Caco-2 (cell line): ENCODE data around the gene CCDC144A. TPM values are rescaled to one million over a fixed set of nuclear protein-coding genes. Genes with fewer than 3 reads are reported as not detected.
A peak's percentile ranks its signal among the peaks of the same experiment; 100 is the strongest.

Source experiments
- BruUV-seq: library from RNA; stranded (reverse); fragments of 400-500 nt; replicated peaks from 2 replicates; lab custom pipeline; 2021; lab: Mats Ljungman, UMichigan
- CTCF ChIA-PET: fragments of 300-600 bp; sonication (Branson Sonifier 250); formaldehyde crosslinking; loops from one replicate; lab custom pipeline; 2022; ENCODE audit warnings: antibody characterized with exemption; lab: Charles Lee
- POLR2A ChIA-PET: fragments of 300-600 bp; sonication (Branson Sonifier 250); formaldehyde crosslinking; loops from one replicate; lab custom pipeline; 2022; ENCODE audit warnings: antibody characterized with exemption; lab: Charles Lee
- DNase-seq, 2 experiments: peaks; one replicate each; pipeline versions ENCODE4 v3.0.0 to v3.0.0-alpha.2; 2020 to 2022
- H3K27me3 ChIP-seq: replicated peaks from 2 replicates; pipeline ENCODE4 v1.6.0; 2011; ENCODE audit warnings: low read length; ENCODE audit not compliant: control insufficient read depth, insufficient read depth
- H3K36me3 ChIP-seq: 2 replicates; pipeline ENCODE4 v1.5.1; 2011; ENCODE audit warnings: low read length; ENCODE audit not compliant: control insufficient read depth, insufficient read depth
- H3K4me1 ChIP-seq: fragments of 250-450 bp; sonication (Bioruptor Pico); 2 replicates; pipeline ENCODE4 v1.5.1; 2020; ENCODE audit warnings: mild to moderate bottlenecking
- H3K4me3 ChIP-seq: 2 replicates; pipeline ENCODE4 v1.5.1; 2011; ENCODE audit warnings: low read depth, mild to moderate bottlenecking, control low read depth, low read length
- H3K9me3 ChIP-seq: fragments of 250-450 bp; sonication (Bioruptor Pico); 2 replicates; pipeline ENCODE4 v1.5.1; 2020; ENCODE audit warnings: mild to moderate bottlenecking, moderate library complexity
- H3K27ac Mint-ChIP-seq: one replicate; pipeline ENCODE4 v1.8.0; 2022; ENCODE audit warnings: mixed read lengths; ENCODE audit not compliant: unreplicated experiment
- H3K27me3 Mint-ChIP-seq: one replicate; pipeline ENCODE4 v1.8.0; 2022; ENCODE audit warnings: mixed read lengths; ENCODE audit not compliant: insufficient read depth, unreplicated experiment
- H3K36me3 Mint-ChIP-seq: one replicate; pipeline ENCODE4 v1.8.0; 2022; ENCODE audit warnings: mild to moderate bottlenecking, mixed read lengths; ENCODE audit not compliant: insufficient read depth, unreplicated experiment
- H3K4me1 Mint-ChIP-seq: one replicate; pipeline ENCODE4 v1.8.0; 2022; ENCODE audit warnings: low read depth, mixed read lengths; ENCODE audit not compliant: unreplicated experiment
- H3K4me3 Mint-ChIP-seq: one replicate; pipeline ENCODE4 v1.8.0; 2022; ENCODE audit warnings: mild to moderate bottlenecking, moderate library complexity, mixed read lengths; ENCODE audit not compliant: unreplicated experiment
- H3K9me3 Mint-ChIP-seq: one replicate; pipeline ENCODE4 v1.8.0; 2022; ENCODE audit warnings: mixed read lengths; ENCODE audit not compliant: unreplicated experiment
- intact Hi-C: fragments of 100-400 bp; cut with micrococcal nuclease; formaldehyde crosslinking; loops from one replicate; pipeline ENCODE4 v1.10.0; 2022; ENCODE audit not compliant: unreplicated experiment
- total RNA-seq: library from RNA; stranded (reverse); gene quantifications from 2 replicates; pipeline ENCODE4 v1.2.3, GENCODE V29; 2022
- TF ChIP-seq, protein P1 (sequence below), 2 experiments: fragments of 200-600 bp in 1 of 2; IDR thresholded peaks; 1 replicate in 1 of 2; 2 replicates in 1 of 2; pipeline versions ENCODE4 v1.5.1 to v1.8.0; 2011 to 2022; ENCODE audit warnings: antibody characterized with exemption in 1 of 2, control low read depth in 1 of 2, inconsistent platforms in 1 of 2, low read depth in 1 of 2, low read length in 1 of 2, mild to moderate bottlenecking in 1 of 2, moderate library complexity in 1 of 2; ENCODE audit not compliant: insufficient read depth in 1 of 2, severe bottlenecking in 1 of 2, unreplicated experiment in 1 of 2

CCDC144A gene
- total RNA-seq, 1 experiment from 2014 or later: 17.0 TPM

DNA sequence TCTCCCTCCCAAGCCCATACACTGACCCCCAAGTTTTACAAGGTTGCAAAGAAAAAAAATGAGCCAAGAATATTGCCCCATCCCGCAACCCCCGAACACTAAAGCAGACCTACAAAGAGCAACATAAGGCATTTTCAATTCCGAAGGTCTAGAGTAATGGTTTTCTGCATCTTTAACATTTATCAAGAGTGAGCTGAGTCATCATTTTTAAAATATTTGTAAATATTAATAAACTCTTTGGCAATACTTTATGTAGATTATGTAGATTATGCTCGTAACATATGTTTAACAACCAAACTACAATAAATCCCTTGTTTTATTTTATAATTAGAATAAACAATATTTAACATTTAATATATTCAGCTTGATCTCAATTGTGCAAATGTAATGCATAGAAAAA, 37.8 kb upstream of the CCDC144A start:
- Histone ChIP-seq H3K9me3 (no peaks in the 10 kb centered on the region), H3K4me1 (peaks cover 8% of the 10 kb centered on the region), H3K4me3 (no peak overlapping the region; the same call in 1 of the 2 replicates), H3K36me3 (peaks cover 2% of the 10 kb centered on the region; the same call in 1 of the 2 replicates), H3K27me3 (no peaks in the 10 kb centered on the region; the same call in 1 of the 2 replicates)
- no peak for DNase-seq
- Mint-ChIP-seq H3K36me3 (peaks cover 10% of the 10 kb centered on the region), H3K4me3 (peak overlapping the region; percentile 95), H3K27me3 (no peaks in the 10 kb centered on the region), H3K27ac (no peak overlapping the region), H3K4me1 (peaks cover 9% of the 10 kb centered on the region), H3K9me3 (no peaks in the 10 kb centered on the region)
- TF ChIP-seq, protein P1, sequence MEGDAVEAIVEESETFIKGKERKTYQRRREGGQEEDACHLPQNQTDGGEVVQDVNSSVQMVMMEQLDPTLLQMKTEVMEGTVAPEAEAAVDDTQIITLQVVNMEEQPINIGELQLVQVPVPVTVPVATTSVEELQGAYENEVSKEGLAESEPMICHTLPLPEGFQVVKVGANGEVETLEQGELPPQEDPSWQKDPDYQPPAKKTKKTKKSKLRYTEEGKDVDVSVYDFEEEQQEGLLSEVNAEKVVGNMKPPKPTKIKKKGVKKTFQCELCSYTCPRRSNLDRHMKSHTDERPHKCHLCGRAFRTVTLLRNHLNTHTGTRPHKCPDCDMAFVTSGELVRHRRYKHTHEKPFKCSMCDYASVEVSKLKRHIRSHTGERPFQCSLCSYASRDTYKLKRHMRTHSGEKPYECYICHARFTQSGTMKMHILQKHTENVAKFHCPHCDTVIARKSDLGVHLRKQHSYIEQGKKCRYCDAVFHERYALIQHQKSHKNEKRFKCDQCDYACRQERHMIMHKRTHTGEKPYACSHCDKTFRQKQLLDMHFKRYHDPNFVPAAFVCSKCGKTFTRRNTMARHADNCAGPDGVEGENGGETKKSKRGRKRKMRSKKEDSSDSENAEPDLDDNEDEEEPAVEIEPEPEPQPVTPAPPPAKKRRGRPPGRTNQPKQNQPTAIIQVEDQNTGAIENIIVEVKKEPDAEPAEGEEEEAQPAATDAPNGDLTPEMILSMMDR (IDR thresholded peaks at IDR 0.05; ENCODE audit: insufficient read depth in 1 of 2, low read depth in 1 of 2, low read length in 1 of 2, severe bottlenecking in 1 of 2, unreplicated experiment in 1 of 2): no peak
- ChIA-PET CTCF (interaction anchor here (0.7 kb wide), 1 partner anchor 63 kb away, joined by 3 read pairs; no protein-coding TSS in a partner anchor), POLR2A (no interaction called here)
- intact Hi-C loops: no loop called here
- no TSS peak for BruUV-seq

DNA sequence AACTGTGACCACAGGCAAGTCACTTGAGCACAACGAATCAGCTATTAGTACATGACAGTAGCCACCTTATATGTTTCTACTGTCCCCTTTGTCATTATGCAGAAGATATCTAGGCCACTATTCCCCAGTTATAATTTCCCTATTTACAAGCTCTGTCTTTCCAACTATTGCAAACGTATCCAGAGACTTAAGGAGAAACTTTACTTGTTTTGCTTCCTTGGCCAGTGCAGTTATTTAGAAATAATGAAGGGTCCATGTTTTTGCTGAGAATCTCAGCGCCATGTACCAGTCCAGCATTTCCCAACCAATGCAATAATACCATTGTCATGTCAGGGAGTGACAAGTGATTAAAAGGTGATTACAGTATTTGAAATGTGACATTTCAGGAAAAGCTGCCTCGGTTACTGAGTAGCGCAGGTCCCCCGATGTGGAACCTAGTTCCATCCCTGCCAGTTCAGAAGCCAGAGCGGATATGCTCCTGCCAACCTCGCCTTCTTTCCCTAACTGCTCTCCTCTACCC, 37.1 kb upstream of the CCDC144A start:
- ChIA-PET CTCF (interaction anchor here (0.7 kb wide), 1 partner anchor 64 kb away, joined by 3 read pairs; no protein-coding TSS in a partner anchor), POLR2A (interaction anchor here (0.7 kb wide), 1 partner anchor 117 kb away, joined by 3 read pairs; no protein-coding TSS in a partner anchor)
- intact Hi-C loops: loop anchor here (1.0 kb wide), 1 partner anchor 69 kb away; no protein-coding TSS in a partner anchor
- TF ChIP-seq, protein P1 (IDR thresholded peaks at IDR 0.05; ENCODE audit: insufficient read depth in 1 of 2, low read depth in 1 of 2, low read length in 1 of 2, severe bottlenecking in 1 of 2, unreplicated experiment in 1 of 2): no peak
- peaks cover 10% of the 10 kb centered on the region for H3K36me3 Mint-ChIP-seq
- Histone ChIP-seq H3K27me3 (no peaks in the 10 kb centered on the region; the same call in 1 of the 2 replicates), H3K9me3 (no peaks in the 10 kb centered on the region), H3K4me3 (peak overlapping the region; percentile 68), H3K4me1 (peaks cover 8% of the 10 kb centered on the region), H3K36me3 (peaks cover 2% of the 10 kb centered on the region; the same call in 1 of the 2 replicates)
- no peaks in the 10 kb centered on the region for H3K27me3 Mint-ChIP-seq
- H3K27ac Mint-ChIP-seq: peak overlapping the region; percentile 95
- TSS peak; percentile 65 for BruUV-seq
- H3K9me3 Mint-ChIP-seq: no peaks in the 10 kb centered on the region
- peak overlapping the region; percentile 95 for H3K4me3 Mint-ChIP-seq
- peaks cover 9% of the 10 kb centered on the region for H3K4me1 Mint-ChIP-seq
- no peak for DNase-seq

DNA sequence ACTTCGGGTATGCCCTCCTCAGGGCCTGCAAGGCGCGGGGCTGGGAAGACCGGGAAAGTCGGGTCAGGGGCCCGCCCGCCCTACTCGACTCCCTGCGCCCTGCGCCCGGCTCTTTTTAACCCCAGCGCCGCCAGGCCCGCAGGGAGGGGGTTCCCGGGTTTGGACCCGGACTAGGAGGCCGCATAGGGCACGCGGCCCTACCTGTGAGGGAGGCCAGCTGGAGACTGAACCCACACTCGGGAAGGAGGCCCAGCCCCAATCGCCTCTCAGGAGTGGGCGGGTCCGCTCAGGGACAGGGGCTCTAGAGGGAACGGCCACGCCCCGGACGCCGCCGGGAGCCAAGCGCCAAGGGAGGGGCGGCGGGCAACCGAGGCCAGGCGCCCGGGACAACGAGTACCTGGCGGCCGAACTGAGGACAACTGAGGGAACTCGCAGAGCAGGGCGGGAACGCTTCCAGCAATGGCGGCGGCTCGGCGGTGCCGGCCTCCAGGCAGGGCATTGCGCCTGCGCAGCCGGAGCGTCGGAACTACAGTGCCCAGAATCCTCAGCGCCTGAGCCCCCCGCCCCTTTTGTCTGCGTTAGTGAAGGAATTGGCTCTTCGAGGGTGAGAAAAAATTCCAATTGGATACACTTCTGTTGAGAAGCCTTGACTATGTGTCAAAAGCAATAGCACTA, 36.5 kb upstream of the CCDC144A start, which contains the start of gene ZNF624:
ZNF624 (minus strand) TSS at position 484 of the 675 bp plus-strand sequence.
- Mint-ChIP-seq H3K27me3 (no peaks in the 10 kb centered on the region), H3K4me3 (peak within 1 kb of the TSS; percentile 95), H3K4me1 (peaks cover 9% of the 10 kb centered on the region), H3K27ac (peak within 1 kb of the TSS; percentile 95), H3K36me3 (peaks cover 10% of the 10 kb centered on the region), H3K9me3 (no peaks in the 10 kb centered on the region)
- TF ChIP-seq, protein P1 (IDR thresholded peaks at IDR 0.05; ENCODE audit: insufficient read depth in 1 of 2, low read depth in 1 of 2, low read length in 1 of 2, severe bottlenecking in 1 of 2, unreplicated experiment in 1 of 2): no peak
- no TSS peak for BruUV-seq
- intact Hi-C loops: loop anchor here (1.0 kb wide), 1 partner anchor 69 kb away; no protein-coding TSS in a partner anchor
- H3K27me3 ChIP-seq: no peaks in the 10 kb centered on the region; the same call in 1 of the 2 replicates
- peaks cover 2% of the 10 kb centered on the region; the same call in 1 of the 2 replicates for H3K36me3 ChIP-seq
- peak within 1 kb of the TSS; percentile 68 for H3K4me3 ChIP-seq
- no peaks in the 10 kb centered on the region for H3K9me3 ChIP-seq
- peaks cover 8% of the 10 kb centered on the region for H3K4me1 ChIP-seq
- ChIA-PET CTCF (interaction anchor here (1.0 kb wide), 1 partner anchor 64 kb away, joined by 3 read pairs; no protein-coding TSS in a partner anchor), POLR2A (interaction anchor here (0.7 kb wide), 1 partner anchor 118 kb away, joined by 3 read pairs; no protein-coding TSS in a partner anchor)
- DNase-seq: peak; percentile 96
